HepG2 (cell line): ENCODE results near the gene ARMH2. TPM values are rescaled to one million over a fixed set of nuclear protein-coding genes. Genes with fewer than 3 reads are reported as not detected.
A peak's percentile ranks its signal among the peaks of the same experiment; 100 is the strongest.

Experiments used
- BHLHE40 ChIP-seq: IDR thresholded peaks from 2 replicates; pipeline ENCODE4 v1.6.1; 2011; ENCODE audit warnings: low read length, improper control_type of control experiment
- ELF3 ChIP-seq: IDR thresholded peaks from 2 replicates; pipeline ENCODE4 v1.6.1; 2016; ENCODE audit warnings: missing genetic modification reagents, missing compliant biosample characterization
- HIC2 ChIP-seq: sonication (generic); formaldehyde crosslinking; IDR thresholded peaks from 2 replicates; pipeline ENCODE4 v1.9.0; 2022; ENCODE audit warnings: low read depth, missing genetic modification reagents
- IKZF4 ChIP-seq: sonication (generic); formaldehyde crosslinking; IDR thresholded peaks from 2 replicates; pipeline ENCODE4 v1.5.1; 2020; ENCODE audit warnings: borderline replicate concordance, mild to moderate bottlenecking, low read depth, missing genetic modification reagents; ENCODE audit errors: not compliant biosample characterization
- ISX ChIP-seq: sonication (generic); formaldehyde crosslinking; conservative IDR thresholded peaks from 2 replicates; pipeline ENCODE4 v1.5.0; 2020; ENCODE audit warnings: missing genetic modification reagents
- NKX3-1 ChIP-seq: sonication (generic); formaldehyde crosslinking; IDR thresholded peaks from 2 replicates; pipeline ENCODE4 v1.5.0; 2020; ENCODE audit warnings: missing genetic modification reagents
- PAWR ChIP-seq: sonication (generic); formaldehyde crosslinking; IDR thresholded peaks from 2 replicates; pipeline ENCODE4 v1.4.0; 2020; ENCODE audit warnings: missing genetic modification reagents, mild to moderate bottlenecking, borderline replicate concordance
- SMARCE1 ChIP-seq: fragments of 450-650 bp; IDR thresholded peaks from 2 replicates; pipeline ENCODE4 v1.6.1; 2017; ENCODE audit warnings: borderline replicate concordance
- SOX5 ChIP-seq: IDR thresholded peaks from 2 replicates; pipeline ENCODE4 v1.6.1; 2016; ENCODE audit warnings: borderline replicate concordance
- TRIM22 ChIP-seq: fragments of 450-650 bp; IDR thresholded peaks from 2 replicates; pipeline ENCODE4 v1.6.1; 2017
- ZBTB2 ChIP-seq: sonication (generic); formaldehyde crosslinking; IDR thresholded peaks from 2 replicates; pipeline ENCODE4 v1.8.0; 2022; ENCODE audit warnings: low read depth, missing genetic modification reagents
- ZC3H13 ChIP-seq: sonication (generic); formaldehyde crosslinking; IDR thresholded peaks from 2 replicates; pipeline ENCODE4 v1.8.1; 2023; ENCODE audit warnings: mild to moderate bottlenecking, missing genetic modification reagents, moderate library complexity
- ZNF205 ChIP-seq: IDR thresholded peaks from 2 replicates; pipeline ENCODE4 v1.6.1; 2018; ENCODE audit warnings: missing biosample characterization, missing genetic modification reagents
- ZNF251 ChIP-seq: sonication (generic); formaldehyde crosslinking; IDR thresholded peaks from 2 replicates; pipeline ENCODE4 v1.9.0; 2021; ENCODE audit warnings: mild to moderate bottlenecking, missing genetic modification reagents
- ZNF646 ChIP-seq: sonication (generic); formaldehyde crosslinking; IDR thresholded peaks from 2 replicates; pipeline ENCODE4 v1.9.0; 2021; ENCODE audit warnings: mild to moderate bottlenecking, missing genetic modification reagents
- ZNF691 ChIP-seq: sonication (generic); formaldehyde crosslinking; IDR thresholded peaks from 2 replicates; pipeline ENCODE4 v1.4.0; 2020; ENCODE audit warnings: missing genetic modification reagents, low read depth, mild to moderate bottlenecking, borderline replicate concordance
- polyA plus RNA-seq, 8 experiments: library from polyadenylated mRNA; depleted of rRNA in 3 of 8; stranded (reverse) in 7 of 8; unstranded in 1 of 8; fragments of >200 nt; fragmentation: Illumina TruSeq in 4 of 8; extraction: Trizol in 4 of 8; gene quantifications; 2 replicates each; pipeline versions ENCODE4 v1.2.1 to v1.2.3, GENCODE V29; 2011 to 2016; ENCODE audit warnings: low read depth in 4 of 8, missing spikeins in 1 of 8, mixed read lengths in 1 of 8; ENCODE audit not compliant: insufficient read depth in 1 of 8
- total RNA-seq, 5 experiments: library from RNA; depleted of rRNA; stranded (reverse); fragments of >200 nt; fragmentation: Illumina TruSeq; extraction: Trizol; gene quantifications; 2 replicates each; pipeline ENCODE4 v1.2.3, GENCODE V29; 2016; ENCODE audit warnings: low read depth in 1 of 5

Gene ARMH2
- total and polyA plus RNA-seq, 2 of the 13 experiments (the other 11 are each of a cell fraction or from before 2014, with no cell fraction given): not detected

- TF ChIP-seq HIC2: 0 out of 2 replicates have a peak, but pooled peaks have one; percentile 26
- TF ChIP-seq ZNF251 (CRISPR knock-in tag): no peak
- TF ChIP-seq ELF3 (CRISPR knock-in tag): peak; percentile 14; the same call in 1 of the 2 replicates
- TF ChIP-seq NKX3-1 (CRISPR knock-in tag): no peak
- no peak for TF ChIP-seq ZNF646
- no peak for TF ChIP-seq BHLHE40
- no peak for TF ChIP-seq IKZF4 (CRISPR knock-in tag)
- 0 out of 2 replicates have a peak, but pooled peaks have one; percentile 46 for TF ChIP-seq ISX (CRISPR knock-in tag)
- no peak for TF ChIP-seq ZNF691
- TF ChIP-seq ZBTB2: no peak
- TF ChIP-seq ZNF205 (CRISPR knock-in tag): no peak
- peak; percentile 66; the same call in 1 of the 2 replicates for TF ChIP-seq SOX5 (CRISPR knock-in tag)
- TF ChIP-seq SMARCE1: no peak
- TF ChIP-seq ZC3H13 (CRISPR knock-in tag): no peak
- no peak for TF ChIP-seq PAWR (CRISPR knock-in tag)
- TF ChIP-seq TRIM22: no peak
Measured at GRCh38 chr6:24809728-24810127, 11.0 kb upstream of the ARMH2 start (continued).
